Endodermal cell (in vitro differentiated cells): ENCODE measurements around the gene SNX3. TPM values are rescaled to one million over a fixed set of nuclear protein-coding genes. Genes with fewer than 3 reads are reported as not detected.

Experiments
- DNase-seq: peaks from one replicate; pipeline ENCODE4 v3.0.0-alpha.2; 2017
- H3K27ac ChIP-seq: 2 replicates; pipeline ENCODE4 v1.5.1; 2013; ENCODE audit warnings: mild to moderate bottlenecking, low read depth, low read length, moderate library complexity
- H3K27me3 ChIP-seq: 2 replicates; pipeline ENCODE4 v1.6.1; 2013; ENCODE audit warnings: mild to moderate bottlenecking, low read length, moderate library complexity; ENCODE audit not compliant: insufficient read depth, control insufficient read depth, poor library complexity, severe bottlenecking
- H3K36me3 ChIP-seq: 2 replicates; pipeline ENCODE4 v1.7.0; 2013; ENCODE audit warnings: mild to moderate bottlenecking, low read length, moderate library complexity; ENCODE audit not compliant: control insufficient read depth, insufficient read depth
- H3K4me1 ChIP-seq: one replicate; pipeline ENCODE4 v1.7.0; 2013; ENCODE audit warnings: low read length; ENCODE audit not compliant: control insufficient read depth, insufficient read depth
- H3K4me3 ChIP-seq: 2 replicates; pipeline ENCODE4 v1.5.1; 2013; ENCODE audit warnings: mild to moderate bottlenecking, low read length, moderate library complexity
- H3K9ac ChIP-seq: 2 replicates; pipeline ENCODE4 v1.6.1; 2013; ENCODE audit warnings: mild to moderate bottlenecking, low read length, moderate library complexity; ENCODE audit not compliant: poor library complexity, severe bottlenecking; ENCODE audit errors: extremely low read depth
- H3K9me3 ChIP-seq: 2 replicates; pipeline ENCODE4 v1.6.1; 2013; ENCODE audit warnings: mild to moderate bottlenecking, low read length, moderate library complexity; ENCODE audit not compliant: control insufficient read depth
- H3K27ac Mint-ChIP-seq: 2 replicates; pipeline ENCODE4 v1.8.0; 2020; ENCODE audit warnings: mixed read lengths
- H3K27me3 Mint-ChIP-seq: 2 replicates; pipeline ENCODE4 v1.8.0; 2021; ENCODE audit warnings: mild to moderate bottlenecking, mixed read lengths; ENCODE audit not compliant: insufficient read depth
- H3K36me3 Mint-ChIP-seq: 2 replicates; pipeline ENCODE4 v1.8.0; 2020; ENCODE audit warnings: low read depth, mixed read lengths
- H3K4me1 Mint-ChIP-seq: 2 replicates; pipeline ENCODE4 v1.8.0; 2020; ENCODE audit warnings: mixed read lengths
- H3K4me3 Mint-ChIP-seq: 2 replicates; pipeline ENCODE4 v1.8.0; 2020; ENCODE audit warnings: mild to moderate bottlenecking, moderate library complexity, mixed read lengths
- H3K9me3 Mint-ChIP-seq: 2 replicates; pipeline ENCODE4 v1.8.0; 2020; ENCODE audit warnings: mild to moderate bottlenecking, mixed read lengths
- WGBS, 2 experiments: methylation state at CpG; one replicate each; pipeline versions ENCODE4 v1.1.5 to v1.1.7; 2013; ENCODE audit warnings: missing lambda C conversion rate in 2 of 2, mixed read lengths in 1 of 2; ENCODE audit not compliant: insufficient coverage in 1 of 2, insufficient read length in 1 of 2; 5-methylcytosine and 5-hydroxymethylcytosine counted together
- total RNA-seq, 2 donors: library from RNA; stranded (reverse); fragmentation: NEBNext Ultra II Directional in 1 of 2; extraction: Animal tissue kit (Norgen Biotek cat#: 25700) in 1 of 2; gene quantifications; 2 replicates in 1 of 2; 3 replicates in 1 of 2; pipeline ENCODE4 v1.2.1, GENCODE V29; 2021
- TF ChIP-seq, protein P1 (sequence below): fragments of 200-600 bp; sonication (generic); conservative IDR thresholded peaks from 2 replicates; pipeline ENCODE4 v1.5.0; 2021; ENCODE audit warnings: antibody characterized with exemption, mild to moderate bottlenecking

The SNX3 gene
- total RNA-seq, 2 donors from 2014 or later, result 79.2 TPM

DNA sequence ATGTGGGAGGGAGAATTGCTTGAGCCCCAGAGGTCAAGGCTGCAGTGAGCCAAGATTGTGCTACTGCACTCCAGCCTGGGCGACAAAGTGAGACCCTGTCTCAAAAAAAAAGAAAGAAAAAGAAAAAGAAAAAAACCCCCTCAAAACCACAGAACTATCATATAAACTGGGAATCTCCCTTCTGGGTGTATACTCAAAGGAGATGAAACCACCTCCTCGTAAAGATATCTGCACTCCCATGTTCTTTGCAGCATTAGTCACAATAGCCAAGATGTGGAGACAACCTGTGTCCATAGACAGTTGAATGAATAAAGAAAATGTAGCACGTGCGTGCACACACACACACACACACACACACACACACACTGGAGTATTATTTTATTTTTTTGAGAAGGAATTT is 25.5 kb upstream of the SNX3 start:
- no peak overlapping the region for H3K27ac ChIP-seq
- TF ChIP-seq, protein P1, sequence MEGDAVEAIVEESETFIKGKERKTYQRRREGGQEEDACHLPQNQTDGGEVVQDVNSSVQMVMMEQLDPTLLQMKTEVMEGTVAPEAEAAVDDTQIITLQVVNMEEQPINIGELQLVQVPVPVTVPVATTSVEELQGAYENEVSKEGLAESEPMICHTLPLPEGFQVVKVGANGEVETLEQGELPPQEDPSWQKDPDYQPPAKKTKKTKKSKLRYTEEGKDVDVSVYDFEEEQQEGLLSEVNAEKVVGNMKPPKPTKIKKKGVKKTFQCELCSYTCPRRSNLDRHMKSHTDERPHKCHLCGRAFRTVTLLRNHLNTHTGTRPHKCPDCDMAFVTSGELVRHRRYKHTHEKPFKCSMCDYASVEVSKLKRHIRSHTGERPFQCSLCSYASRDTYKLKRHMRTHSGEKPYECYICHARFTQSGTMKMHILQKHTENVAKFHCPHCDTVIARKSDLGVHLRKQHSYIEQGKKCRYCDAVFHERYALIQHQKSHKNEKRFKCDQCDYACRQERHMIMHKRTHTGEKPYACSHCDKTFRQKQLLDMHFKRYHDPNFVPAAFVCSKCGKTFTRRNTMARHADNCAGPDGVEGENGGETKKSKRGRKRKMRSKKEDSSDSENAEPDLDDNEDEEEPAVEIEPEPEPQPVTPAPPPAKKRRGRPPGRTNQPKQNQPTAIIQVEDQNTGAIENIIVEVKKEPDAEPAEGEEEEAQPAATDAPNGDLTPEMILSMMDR, result no peak
- no peak overlapping the region for H3K4me3 ChIP-seq
- 97 to 100% methylated on average over 1 to 2 of the region's 4 CpGs for WGBS, 2 experiments
- H3K36me3 ChIP-seq, result no peaks in the 10 kb centered on the region
- Mint-ChIP-seq H3K4me3 (no peak overlapping the region), H3K4me1 (no peaks in the 10 kb centered on the region), H3K27ac (no peak overlapping the region), H3K27me3 (peaks cover 1% of the 10 kb centered on the region), H3K36me3 (no peaks in the 10 kb centered on the region), H3K9me3 (no peaks in the 10 kb centered on the region)
- H3K9me3 ChIP-seq, result no peaks in the 10 kb centered on the region
- no peaks in the 10 kb centered on the region for H3K4me1 ChIP-seq
- no peaks in the 10 kb centered on the region for H3K27me3 ChIP-seq
- DNase-seq, result no peak
- H3K9ac ChIP-seq, result no peak overlapping the region

- TF ChIP-seq, protein P1, result no peak
- no peaks in the 10 kb centered on the region for H3K4me1 ChIP-seq
- Mint-ChIP-seq H3K27ac (no peak overlapping the region), H3K9me3 (no peaks in the 10 kb centered on the region), H3K4me1 (peaks cover 2% of the 10 kb centered on the region), H3K4me3 (no peak overlapping the region), H3K36me3 (no peaks in the 10 kb centered on the region), H3K27me3 (peaks cover 1% of the 10 kb centered on the region)
- H3K27ac ChIP-seq, result no peak overlapping the region
- H3K4me3 ChIP-seq, result no peak overlapping the region
- no peak overlapping the region for H3K9ac ChIP-seq
- H3K36me3 ChIP-seq, result no peaks in the 10 kb centered on the region
- H3K9me3 ChIP-seq, result no peaks in the 10 kb centered on the region
- no peak for DNase-seq
- H3K27me3 ChIP-seq, result no peaks in the 10 kb centered on the region
Observed at GRCh38 chr6:108285381-108285780, 24.5 kb upstream of the SNX3 start.

DNA sequence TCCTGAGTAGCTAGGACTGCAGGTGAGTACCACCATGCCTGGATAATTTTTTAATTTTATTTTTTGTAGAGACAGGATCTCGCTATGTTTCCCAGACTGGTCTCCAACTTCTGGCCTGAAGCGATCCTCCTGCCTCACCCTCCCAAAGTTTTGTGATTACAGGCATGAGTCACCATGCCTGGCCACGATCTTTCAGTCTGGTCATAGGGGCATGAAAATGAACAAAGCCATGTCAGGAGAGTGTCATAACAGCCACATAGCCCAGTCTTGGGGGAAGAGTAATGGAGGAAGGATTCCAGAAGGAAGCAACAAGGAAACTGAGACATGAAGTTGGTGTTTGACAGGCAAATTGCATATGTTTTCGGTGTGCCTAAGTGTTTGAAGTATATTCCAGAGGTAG is 17.0 kb upstream of the SNX3 start:
- no peaks in the 10 kb centered on the region for H3K27me3 Mint-ChIP-seq
- H3K4me3 Mint-ChIP-seq, result no peak overlapping the region
- peaks cover 6% of the 10 kb centered on the region for H3K4me1 ChIP-seq
- no peaks in the 10 kb centered on the region for H3K36me3 Mint-ChIP-seq
- H3K4me3 ChIP-seq, result no peak overlapping the region
- no peaks in the 10 kb centered on the region for H3K9me3 ChIP-seq
- H3K9ac ChIP-seq, result no peak overlapping the region
- no peaks in the 10 kb centered on the region for H3K27me3 ChIP-seq
- no peak overlapping the region for H3K27ac Mint-ChIP-seq
- H3K9me3 Mint-ChIP-seq, result no peaks in the 10 kb centered on the region
- 92 to 100% methylated on average over 2 to 4 of the region's 4 CpGs for WGBS, 2 experiments
- H3K27ac ChIP-seq, result no peak overlapping the region
- H3K36me3 ChIP-seq, result no peaks in the 10 kb centered on the region
- DNase-seq, result no peak
- peaks cover 19% of the 10 kb centered on the region for H3K4me1 Mint-ChIP-seq
- TF ChIP-seq, protein P1, result no peak
